ENCODE data around the gene P2RX3.
A peak's percentile ranks its signal among the peaks of the same experiment; 100 is the strongest.
"Not testable (repeated sequence)": the region's sequence is repeated elsewhere in the genome, so short reads cannot be mapped to it uniquely, and the experiment has no call there.

Gene P2RX3

GRCh38 chr11:57324886-57325734 is 13.0 kb upstream of the P2RX3 start, which contains the start of gene TNKS1BP1:
TNKS1BP1 (minus strand) TSS chr11:57324952; CDS start chr11:57321885, 3,067 bp downstream.
- DNase-seq (ENCODE audit: low spot score): peak; percentile 94

GRCh38 chr11:57325735-57326048 is 12.5 kb upstream of the P2RX3 start:
- peak; percentile 26 for DNase-seq (ENCODE audit: low spot score)

GRCh38 chr11:57327721-57328120 is 10.4 kb upstream of the P2RX3 start:
- DNase-seq (ENCODE audit: low spot score): no peak

- no peak for DNase-seq (ENCODE audit: low spot score)
Observed at GRCh38 chr11:57330029-57330428, 8.1 kb upstream of the P2RX3 start.

GRCh38 chr11:57331720-57332119 is 6.4 kb upstream of the P2RX3 start:
- no peak for DNase-seq (ENCODE audit: low spot score)

DNA sequence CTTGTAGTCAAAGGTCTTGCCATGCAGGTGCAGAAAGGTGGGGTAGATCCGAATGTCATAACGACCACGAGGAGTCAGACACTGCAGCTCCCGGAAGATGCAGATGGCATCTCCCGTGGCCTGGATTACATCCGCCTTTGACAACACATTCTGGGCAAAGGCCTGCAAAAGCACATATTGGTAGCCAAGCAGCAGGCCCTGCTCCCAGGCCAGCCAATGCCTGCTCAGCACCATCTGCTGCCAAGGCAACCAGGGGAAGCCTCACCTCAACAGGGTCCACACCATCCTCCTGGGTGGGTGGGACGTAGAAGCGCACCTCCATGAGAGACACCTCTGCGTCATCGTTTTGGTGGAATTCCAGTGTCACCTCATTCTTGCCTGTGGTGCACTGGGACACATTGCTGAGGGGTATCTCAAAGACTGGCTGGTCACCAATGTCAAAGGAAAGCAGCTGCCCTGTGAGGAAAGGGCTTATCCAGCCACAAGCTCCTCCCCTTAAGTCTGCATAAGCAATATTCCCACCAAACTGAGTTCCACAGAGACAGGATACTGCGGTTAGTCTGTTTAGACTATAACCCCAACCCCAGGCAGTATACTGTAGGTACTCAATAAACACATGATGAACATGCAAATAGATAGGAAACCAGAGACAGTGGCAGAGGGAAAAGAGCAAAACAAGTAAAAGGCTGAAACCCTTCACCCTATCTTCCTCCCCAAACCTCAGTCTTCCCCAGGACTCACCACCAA is 5.3 kb upstream of the P2RX3 start:
- DNase-seq (ENCODE audit: low spot score): no peak

GRCh38 chr11:57335023-57335342 is 3.2 kb upstream of the P2RX3 start:
- no peak for DNase-seq (ENCODE audit: low spot score)

DNA sequence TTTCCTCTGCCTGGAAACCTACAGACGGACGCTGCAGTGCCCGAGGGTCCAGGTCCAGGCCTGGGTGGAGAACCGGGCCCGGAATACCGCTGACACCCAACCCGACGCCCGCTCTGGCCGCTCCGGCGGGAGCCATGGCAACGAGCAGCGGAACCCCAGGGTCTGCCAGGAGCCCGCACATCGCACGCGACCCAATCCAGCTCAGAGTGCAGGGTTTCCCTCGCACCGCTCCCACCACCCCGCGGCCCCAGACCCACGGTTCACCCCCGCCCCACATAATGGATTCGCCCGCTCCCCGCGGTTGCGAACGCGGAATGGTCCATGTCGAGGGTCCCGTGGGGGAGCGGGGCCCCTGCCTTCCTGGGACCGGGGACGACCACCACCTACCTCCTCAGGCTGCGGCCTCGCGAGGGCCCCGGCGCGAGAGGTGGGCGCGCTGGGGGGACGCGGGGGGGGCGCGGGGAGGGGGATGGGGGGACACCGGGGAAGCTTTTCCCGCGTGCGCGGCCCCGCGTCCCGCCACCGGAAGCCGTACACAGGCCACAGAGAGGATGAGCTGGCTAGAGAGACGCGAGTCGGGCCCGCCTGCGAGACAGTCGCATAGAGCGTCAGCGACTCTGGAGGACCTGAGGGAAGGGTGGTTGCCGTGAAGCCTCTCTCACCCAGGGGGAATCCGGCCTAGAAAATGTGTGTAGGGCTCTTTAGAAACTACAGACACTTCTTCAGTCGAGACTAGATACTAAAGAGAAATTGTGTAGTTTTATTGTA is 2.6 kb upstream of the P2RX3 start, which contains the start of gene SSRP1:
Gene SSRP1 (minus strand): TSS at position 550 of the 768 bp plus-strand sequence. CDS start 771 bp downstream, outside the sequence.
- peak; percentile 90 for DNase-seq (ENCODE audit: low spot score)

DNA sequence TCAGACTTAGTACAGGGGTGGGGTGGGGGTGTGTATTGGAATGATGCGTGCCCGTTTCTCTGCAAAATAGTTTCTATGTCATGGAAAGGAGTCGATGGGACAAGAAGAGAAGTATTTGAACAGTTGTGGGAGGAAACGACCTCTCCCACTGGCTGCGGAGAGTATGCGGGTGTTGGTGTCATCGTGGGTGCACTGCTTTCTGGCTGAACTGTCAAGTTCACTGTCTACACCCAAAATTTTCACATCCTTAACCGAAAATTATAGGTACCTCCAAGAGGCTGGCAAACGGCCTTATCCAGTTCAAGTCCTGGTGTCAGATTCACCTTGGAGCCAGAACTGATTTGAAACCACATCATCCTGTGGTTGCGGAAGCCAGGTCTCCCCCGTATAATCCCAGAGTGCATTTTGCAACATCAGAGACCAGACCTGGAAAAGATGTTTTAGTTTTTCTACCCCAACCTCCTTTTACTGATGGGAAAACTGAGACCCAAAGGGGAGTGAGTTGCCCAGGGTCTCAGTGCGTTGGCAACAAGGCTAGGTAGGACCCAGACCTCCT is 2.0 kb upstream of the P2RX3 start:
- no peak for DNase-seq (ENCODE audit: low spot score)

GRCh38 chr11:57336856-57337255 is 1.3 kb upstream of the P2RX3 start:
- not testable (repeated sequence) for DNase-seq (ENCODE audit: low spot score)

GRCh38 chr11:57339328-57339727 is 1.2 kb downstream of the P2RX3 start:
- no peak for DNase-seq (ENCODE audit: low spot score)

DNA sequence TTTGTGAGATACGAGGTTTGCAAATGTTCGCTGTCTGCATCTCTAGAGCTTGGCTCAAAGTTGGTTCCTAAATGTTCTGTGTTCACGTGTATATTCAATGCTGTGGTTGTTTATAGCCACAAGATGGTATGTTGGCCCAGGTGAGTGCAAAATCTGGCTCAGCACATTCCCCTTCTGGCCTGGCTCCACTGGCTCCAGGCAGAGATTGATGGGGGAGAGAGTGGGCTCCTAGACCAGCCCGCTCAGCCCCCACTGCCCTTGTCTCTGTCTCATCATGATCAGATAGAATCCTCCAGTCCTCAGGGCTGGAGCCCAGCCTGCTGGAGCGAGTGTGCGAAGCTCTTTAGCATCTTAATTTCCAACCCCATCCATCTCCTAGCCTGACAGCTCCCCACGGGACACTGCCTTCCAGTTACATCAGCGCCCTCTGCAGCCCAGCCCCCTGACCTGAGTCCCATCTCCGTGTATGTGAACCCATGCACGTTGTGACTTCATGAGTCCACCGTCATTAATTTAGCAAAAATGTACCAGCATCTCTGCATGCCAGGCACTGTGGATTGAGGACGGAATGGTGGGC is 2.0 kb downstream of the P2RX3 start:
- DNase-seq (ENCODE audit: low spot score): no peak

GRCh38 chr11:57341250-57341808 is 3.2 kb downstream of the P2RX3 start:
- no peak for DNase-seq (ENCODE audit: low spot score)

DNA sequence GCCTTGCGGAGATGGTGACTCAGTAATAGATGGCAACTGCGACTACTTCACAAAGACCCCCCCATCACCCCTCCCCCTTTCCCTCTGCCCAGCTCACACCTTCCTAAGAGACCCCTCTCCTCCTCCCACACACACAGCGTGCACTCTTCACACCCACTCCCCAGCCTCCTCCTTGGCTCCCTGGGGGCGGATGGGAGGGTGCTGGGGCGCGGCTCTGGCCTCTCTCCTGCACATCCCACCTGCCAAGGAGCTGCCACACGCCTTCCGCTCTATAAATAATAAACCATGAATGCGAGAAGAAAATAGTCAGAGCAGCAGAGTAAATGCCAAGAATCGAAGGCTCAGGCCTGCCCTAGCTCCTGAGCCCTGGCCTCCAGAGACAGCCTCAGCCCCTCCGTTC is 4.5 kb downstream of the P2RX3 start:
- no peak for DNase-seq (ENCODE audit: low spot score)

GRCh38 chr11:57343825-57344224 is 5.7 kb downstream of the P2RX3 start:
- no peak for DNase-seq (ENCODE audit: low spot score)

DNA sequence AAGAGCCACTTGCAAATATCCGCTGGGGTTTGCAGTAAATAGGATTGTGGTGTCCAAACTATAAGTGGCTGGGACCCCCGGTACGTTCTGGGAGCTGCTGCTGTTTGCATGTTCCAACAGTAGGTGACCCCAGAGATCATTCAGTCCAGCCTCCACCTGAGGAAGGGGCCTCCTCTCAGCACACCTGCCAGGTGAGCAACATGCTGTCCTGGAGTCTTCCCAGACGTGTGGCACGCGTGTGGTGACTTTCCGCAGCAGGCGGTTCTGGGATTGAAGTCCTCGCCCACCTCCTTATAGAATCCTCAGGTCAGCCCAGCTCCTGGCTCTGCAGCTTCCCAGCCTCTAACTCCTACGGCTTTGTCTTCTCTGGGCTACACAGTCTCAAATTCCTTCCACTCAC is 6.7 kb downstream of the P2RX3 start:
- no peak for DNase-seq (ENCODE audit: low spot score)

DNA sequence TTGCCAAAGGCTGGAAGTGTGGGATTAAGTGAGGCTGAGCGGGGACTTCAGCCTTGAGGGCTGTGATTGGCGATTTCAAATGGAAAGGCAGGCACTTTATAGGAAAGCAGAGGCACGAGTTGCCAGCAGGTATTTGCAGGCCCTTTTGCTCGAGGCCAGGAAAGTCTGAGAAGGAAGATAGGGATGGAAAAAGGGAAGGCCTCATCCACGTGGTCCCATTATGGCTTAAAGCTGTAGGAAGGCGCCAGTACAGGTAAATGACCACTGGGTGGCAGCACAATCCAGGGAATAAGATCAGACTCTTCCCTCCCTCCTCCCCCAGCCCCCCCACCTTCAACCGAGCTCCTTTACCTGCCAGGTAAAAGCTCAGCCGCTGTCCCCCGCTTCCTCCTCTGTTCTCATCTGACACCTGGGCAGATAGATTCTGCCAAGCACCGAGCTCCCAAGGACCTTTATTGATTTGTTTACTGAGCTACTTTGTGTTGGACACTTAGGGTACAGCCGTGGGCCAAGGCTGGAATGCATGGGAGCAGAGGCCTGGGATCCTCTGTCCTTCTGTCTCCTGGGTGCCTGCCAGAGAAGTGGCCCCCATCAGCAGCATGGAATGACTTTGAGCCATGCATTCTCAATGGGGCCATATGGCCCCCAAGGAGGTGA is 7.5 kb downstream of the P2RX3 start:
- peak; percentile 82 for DNase-seq (ENCODE audit: low spot score)

- no peak for DNase-seq (ENCODE audit: low spot score)
Observed at GRCh38 chr11:57347336-57347735, 9.2 kb downstream of the P2RX3 start.

DNA sequence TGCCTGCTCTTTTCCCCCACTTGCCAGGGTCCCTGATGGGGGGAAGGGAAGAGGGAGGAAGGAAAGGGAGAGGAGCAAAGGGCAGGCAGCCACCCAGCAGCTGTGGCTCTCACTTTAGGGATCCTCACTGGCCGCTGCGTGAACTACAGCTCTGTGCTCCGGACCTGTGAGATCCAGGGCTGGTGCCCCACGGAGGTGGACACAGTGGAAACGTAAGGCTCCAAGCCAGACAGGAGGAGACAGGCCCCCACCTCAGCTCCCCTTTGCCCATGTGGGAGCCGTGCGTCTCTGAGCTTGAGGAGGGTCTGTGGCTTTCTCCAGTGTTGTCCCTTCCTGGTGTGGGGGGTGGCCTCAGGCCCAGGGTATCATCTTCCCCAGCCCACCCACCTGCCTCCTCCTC is 9.9 kb downstream of the P2RX3 start:
- DNase-seq (ENCODE audit: low spot score): no peak

GRCh38 chr11:57348636-57349313 is 10.6 kb downstream of the P2RX3 start:
- DNase-seq (ENCODE audit: low spot score): no peak
